ENCODE measurements around the gene HDAC7. TPM values are rescaled to one million over a fixed set of nuclear protein-coding genes. Genes with fewer than 3 reads are reported as not detected.

The HDAC7 gene
- total and polyA plus RNA-seq, 8 donors, result 22.8 to 313 (median 46.8) TPM

- no peaks in the 10 kb centered on the region for H3K9me3 ChIP-seq
- H3K36me3 ChIP-seq, result peaks cover 4 to 43% (median 40%) of the 10 kb centered on the region in 4 donors
- peaks cover 44 to 54% (median 52%) of the 10 kb centered on the region in 4 donors for H3K4me1 ChIP-seq
- H3K27ac ChIP-seq, result peak overlapping the region in 4 of 5 donors; percentile 76 to 88 (median 82)
- TF ChIP-seq POLR2A (IDR thresholded peaks at IDR 0.05), result no peak
- no peak for TF ChIP-seq CTCF (IDR thresholded peaks at IDR 0.05)
- intact Hi-C loops (cut with DNase I; ENCODE audit: low total_unique reads), result no loop called here
- no peak for DNase-seq
- WGBS, 5 donors, result 68 to 92% (median 74%) methylated on average over 4 of the region's 4 CpGs
- no peaks in the 10 kb centered on the region for H3K27me3 ChIP-seq
- H3K4me3 ChIP-seq, result no peak overlapping the region
These were observed 67.6 kb downstream of the HDAC7 start for GRCh38 chr12:47752121-47752520.

GRCh38 chr12:47751561-47751960, 68.1 kb downstream of the HDAC7 start:
- no peak for DNase-seq
- 81 to 89% (median 89%) methylated on average over 8 to 9 of the region's 9 CpGs for WGBS, 5 donors
- TF ChIP-seq POLR2A (IDR thresholded peaks at IDR 0.05) (no peak), POLR2AphosphoS5 (IDR thresholded peaks at IDR 0.05) (no peak), EP300 (IDR thresholded peaks at IDR 0.05) (no peak), CTCF (IDR thresholded peaks at IDR 0.05) (no peak)
- H3K27ac ChIP-seq, result no peak overlapping the region
- no peak overlapping the region for H3K4me3 ChIP-seq
- intact Hi-C loops (cut with DNase I; ENCODE audit: low total_unique reads), result no loop called here
- H3K27me3 ChIP-seq, result no peaks in the 10 kb centered on the region
- H3K9me3 ChIP-seq, result no peaks in the 10 kb centered on the region
- peaks cover 44 to 49% (median 48%) of the 10 kb centered on the region in 4 donors for H3K4me1 ChIP-seq
- peaks cover 4 to 48% (median 45%) of the 10 kb centered on the region in 4 donors for H3K36me3 ChIP-seq

GRCh38 chr12:47750916-47751470, 68.7 kb downstream of the HDAC7 start:
- Histone ChIP-seq H3K27ac (no peak overlapping the region), H3K27me3 (no peaks in the 10 kb centered on the region), H3K9me3 (no peaks in the 10 kb centered on the region), H3K4me3 (no peak overlapping the region), H3K36me3 (peaks cover 4 to 53% (median 49%) of the 10 kb centered on the region in 4 donors), H3K4me1 (peaks cover 42 to 43% (median 43%) of the 10 kb centered on the region in 4 donors)
- 88 to 96% (median 91%) methylated on average over 13 to 19 of the region's 19 CpGs for WGBS, 5 donors
- TF ChIP-seq CTCF (IDR thresholded peaks at IDR 0.05) (no peak), EP300 (IDR thresholded peaks at IDR 0.05) (no peak), POLR2AphosphoS5 (IDR thresholded peaks at IDR 0.05) (no peak), POLR2A (IDR thresholded peaks at IDR 0.05) (no peak)
- intact Hi-C loops (cut with DNase I; ENCODE audit: low total_unique reads), result no loop called here
- DNase-seq, result no peak

- Histone ChIP-seq H3K4me3 (no peak overlapping the region), H3K9me3 (no peaks in the 10 kb centered on the region), H3K4me1 (peaks cover 35 to 37% (median 36%) of the 10 kb centered on the region in 4 donors), H3K36me3 (peaks cover 4 to 55% (median 49%) of the 10 kb centered on the region in 4 donors), H3K27me3 (no peaks in the 10 kb centered on the region), H3K27ac (no peak overlapping the region)
- WGBS, 5 donors, result 84 to 99% (median 90%) methylated on average over 6 to 10 of the region's 10 CpGs
- DNase-seq, result no peak
- TF ChIP-seq CTCF (IDR thresholded peaks at IDR 0.05) (no peak), EP300 (IDR thresholded peaks at IDR 0.05) (no peak), POLR2AphosphoS5 (IDR thresholded peaks at IDR 0.05) (no peak), POLR2A (IDR thresholded peaks at IDR 0.05) (no peak)
- intact Hi-C loops (cut with DNase I; ENCODE audit: low total_unique reads), result no loop called here
These were observed 69.4 kb downstream of the HDAC7 start for GRCh38 chr12:47750229-47750798.
